Peyer's patch (tissue), 4 donors: Measurements from ENCODE around the gene OTX2. TPM values are rescaled to one million over a fixed set of nuclear protein-coding genes. Genes with fewer than 3 reads are reported as not detected.

Experiments used
- DNase-seq, 3 donors: peaks; one replicate each; pipeline ENCODE4 v3.0.0-alpha.2; 2017 to 2019
- H3K27ac ChIP-seq, 4 donors: fragments of 200-600 bp; sonication (generic); one replicate each; pipeline ENCODE4 v1.5.1; 2016 to 2019
- H3K27me3 ChIP-seq, 2 donors: fragments of 200-600 bp; sonication (generic); one replicate each; pipeline ENCODE4 v1.5.1; 2019
- H3K36me3 ChIP-seq, 3 donors: fragments of 200-600 bp; sonication (generic); one replicate each; pipeline ENCODE4 v1.5.1; 2016 to 2019
- H3K4me1 ChIP-seq, 4 donors: fragments of 200-600 bp; sonication (generic); one replicate each; pipeline ENCODE4 v1.5.1; 2016 to 2019
- H3K4me3 ChIP-seq, 4 donors: fragments of 200-600 bp; sonication (generic); 1 replicate in 3 of 4; 2 replicates in 1 of 4; pipeline ENCODE4 v1.5.1; 2016 to 2019; ENCODE audit warnings: mild to moderate bottlenecking in 1 of 4
- H3K9me3 ChIP-seq, 4 donors: fragments of 200-600 bp; sonication (generic); one replicate each; pipeline ENCODE4 v1.5.1; 2016 to 2019; ENCODE audit warnings: mild to moderate bottlenecking in 1 of 4
- CTCF ChIP-seq, 6 experiments: fragments of 450-650 bp in 4 of 6; fragments of 200-600 bp in 2 of 6; sonication (generic) in 1 of 6; IDR thresholded peaks; one replicate each; pipeline ENCODE4 v1.5.1; 2017 to 2019; ENCODE audit warnings: antibody characterized with exemption in 6 of 6, mild to moderate bottlenecking in 3 of 6, moderate library complexity in 1 of 6
- POLR2A ChIP-seq, 2 donors: fragments of 450-650 bp; IDR thresholded peaks; one replicate each; pipeline ENCODE4 v1.5.1; 2017; ENCODE audit warnings: antibody characterized with exemption in 2 of 2, mild to moderate bottlenecking in 2 of 2, moderate library complexity in 2 of 2
- total RNA-seq, 4 donors: library from RNA; depleted of rRNA; stranded (reverse); fragments of >200 nt; gene quantifications; one replicate each; pipeline ENCODE4 v1.1.0, GENCODE V29; 2016

Gene OTX2
- not detected for total RNA-seq

- H3K4me3 ChIP-seq = no peak within 1 kb of the TSS
- TF ChIP-seq POLR2A (IDR thresholded peaks at IDR 0.05) (no peak), CTCF (IDR thresholded peaks at IDR 0.05) (no peak)
- H3K4me1 ChIP-seq = peaks cover 0 to 21% (median 0%) of the 10 kb centered on the region in 4 donors
- peaks cover 0 to 69% of the 10 kb centered on the region in 2 donors for H3K27me3 ChIP-seq
- H3K9me3 ChIP-seq = no peaks in the 10 kb centered on the region
- H3K36me3 ChIP-seq = no peaks in the 10 kb centered on the region
- no peak for DNase-seq
- no peak within 1 kb of the TSS for H3K27ac ChIP-seq
Observed at GRCh38 chr14:56810147-56810719, at the start of gene OTX2. Gene OTX2, minus strand, starts transcription at chr14:56810479. Its CDS starts 5,023 bp downstream, at chr14:56805456.

GRCh38 chr14:56858422-56858821 is 48.1 kb upstream of the OTX2 start:
- Histone ChIP-seq H3K4me3 (no peak overlapping the region), H3K36me3 (no peaks in the 10 kb centered on the region), H3K9me3 (no peaks in the 10 kb centered on the region), H3K4me1 (no peaks in the 10 kb centered on the region), H3K27ac (no peak overlapping the region), H3K27me3 (no peaks in the 10 kb centered on the region)
- TF ChIP-seq POLR2A (IDR thresholded peaks at IDR 0.05) (no peak), CTCF (IDR thresholded peaks at IDR 0.05) (no peak)
- no peak for DNase-seq

GRCh38 chr14:56857216-56857615 is 46.9 kb upstream of the OTX2 start:
- no peak for TF ChIP-seq CTCF (IDR thresholded peaks at IDR 0.05)
- no peak for TF ChIP-seq POLR2A (IDR thresholded peaks at IDR 0.05)
- no peaks in the 10 kb centered on the region for H3K9me3 ChIP-seq
- H3K27me3 ChIP-seq = no peaks in the 10 kb centered on the region
- H3K4me3 ChIP-seq = no peak overlapping the region
- H3K27ac ChIP-seq = no peak overlapping the region
- DNase-seq = no peak
- H3K4me1 ChIP-seq = no peaks in the 10 kb centered on the region
- no peaks in the 10 kb centered on the region for H3K36me3 ChIP-seq

GRCh38 chr14:56855891-56856461 is 45.7 kb upstream of the OTX2 start:
- TF ChIP-seq POLR2A (IDR thresholded peaks at IDR 0.05) (no peak), CTCF (IDR thresholded peaks at IDR 0.05) (no peak)
- no peak overlapping the region for H3K4me3 ChIP-seq
- H3K27me3 ChIP-seq = no peaks in the 10 kb centered on the region
- peak in 2 of 3 donors; percentile 48 to 51 for DNase-seq
- H3K9me3 ChIP-seq = no peaks in the 10 kb centered on the region
- H3K27ac ChIP-seq = no peak overlapping the region
- H3K36me3 ChIP-seq = no peaks in the 10 kb centered on the region
- no peaks in the 10 kb centered on the region for H3K4me1 ChIP-seq

GRCh38 chr14:56854325-56854724 is 44.0 kb upstream of the OTX2 start:
- no peak for DNase-seq
- Histone ChIP-seq H3K9me3 (no peaks in the 10 kb centered on the region), H3K27ac (no peak overlapping the region), H3K27me3 (no peaks in the 10 kb centered on the region), H3K4me3 (no peak overlapping the region), H3K4me1 (no peaks in the 10 kb centered on the region), H3K36me3 (no peaks in the 10 kb centered on the region)
- no peak for TF ChIP-seq POLR2A (IDR thresholded peaks at IDR 0.05)
- no peak for TF ChIP-seq CTCF (IDR thresholded peaks at IDR 0.05)
